Activated CD8-positive, alpha-beta memory T cell treated with anti-CD3 and anti-CD28 coated beads for 4 hours (primary cell): ENCODE measurements around the gene SMARCD1.
A peak's percentile ranks its signal among the peaks of the same experiment; 100 is the strongest.
"Not testable (repeated sequence)": the region's sequence is repeated elsewhere in the genome, so short reads cannot be mapped to it uniquely, and the experiment has no call there.

ENCODE experiments used
- DNase-seq, 2 donors: peaks; one replicate each; pipeline ENCODE4 v3.0.0-alpha.2; 2020; ENCODE audit warnings: low read depth in 2 of 2

Gene SMARCD1

GRCh38 chr12:50077099-50077498 lies 8.0 kb upstream of the SMARCD1 start:
- DNase-seq, result no peak

GRCh38 chr12:50078281-50078680 lies 6.9 kb upstream of the SMARCD1 start:
- DNase-seq, result no peak

- DNase-seq, result no peak
Measured at GRCh38 chr12:50079771-50080170, 5.4 kb upstream of the SMARCD1 start.

GRCh38 chr12:50081096-50081808 lies 3.9 kb upstream of the SMARCD1 start:
- no peak for DNase-seq

GRCh38 chr12:50082644-50083043 lies 2.5 kb upstream of the SMARCD1 start:
- DNase-seq, result no peak

GRCh38 chr12:50083301-50083700 lies 1.8 kb upstream of the SMARCD1 start:
- DNase-seq, result no peak

- DNase-seq, result not testable (repeated sequence)
Measured at GRCh38 chr12:50084409-50084774, 750 bp upstream of the SMARCD1 start.

GRCh38 chr12:50085615-50086072 lies 502 bp downstream of the SMARCD1 start:
- DNase-seq, result no peak

- DNase-seq, result no peak
Measured at GRCh38 chr12:50086148-50086547, 1.0 kb downstream of the SMARCD1 start.

- DNase-seq, result no peak
Measured at GRCh38 chr12:50087151-50087550, 2.0 kb downstream of the SMARCD1 start.

- no peak for DNase-seq
Measured at GRCh38 chr12:50087995-50088394, 2.9 kb downstream of the SMARCD1 start.

GRCh38 chr12:50088577-50089335 lies 3.6 kb downstream of the SMARCD1 start:
- peak; percentile 25 to 33 for DNase-seq

- DNase-seq, result no peak
Measured at GRCh38 chr12:50089730-50090129, 4.6 kb downstream of the SMARCD1 start.

GRCh38 chr12:50090391-50090790 lies 5.2 kb downstream of the SMARCD1 start:
- no peak for DNase-seq

GRCh38 chr12:50097952-50098351 lies 12.8 kb downstream of the SMARCD1 start:
- DNase-seq, result no peak

- DNase-seq, result no peak
Measured at GRCh38 chr12:50099302-50100008, 14.3 kb downstream of the SMARCD1 start.

- DNase-seq, result no peak
Measured at GRCh38 chr12:50100561-50100960, 15.4 kb downstream of the SMARCD1 start.

GRCh38 chr12:50101663-50102062 lies 16.5 kb downstream of the SMARCD1 start:
- DNase-seq, result no peak

- DNase-seq, result no peak
Measured at GRCh38 chr12:50102131-50102531, 17.0 kb downstream of the SMARCD1 start.

- no peak for DNase-seq
Measured at GRCh38 chr12:50102646-50103309, 17.6 kb downstream of the SMARCD1 start.

GRCh38 chr12:50103351-50103750 lies 18.2 kb downstream of the SMARCD1 start:
- DNase-seq, result no peak

GRCh38 chr12:50103767-50104321 lies 18.7 kb downstream of the SMARCD1 start, which contains the start of gene GPD1:
Gene GPD1, plus strand, starts transcription at chr12:50104008. Its CDS starts 43 bp downstream, at chr12:50104051.
- DNase-seq, result no peak
